GM21576 (cell line): ENCODE data around the gene PIK3CD.

Experiments
- ATAC-seq: cut with Tn5 transposase; IDR thresholded peaks from one replicate; pipeline ENCODE4 v1.9.1; 2021; ENCODE audit warnings: mild to moderate bottlenecking, moderate library complexity; ENCODE audit not compliant: unreplicated experiment

PIK3CD gene

DNA sequence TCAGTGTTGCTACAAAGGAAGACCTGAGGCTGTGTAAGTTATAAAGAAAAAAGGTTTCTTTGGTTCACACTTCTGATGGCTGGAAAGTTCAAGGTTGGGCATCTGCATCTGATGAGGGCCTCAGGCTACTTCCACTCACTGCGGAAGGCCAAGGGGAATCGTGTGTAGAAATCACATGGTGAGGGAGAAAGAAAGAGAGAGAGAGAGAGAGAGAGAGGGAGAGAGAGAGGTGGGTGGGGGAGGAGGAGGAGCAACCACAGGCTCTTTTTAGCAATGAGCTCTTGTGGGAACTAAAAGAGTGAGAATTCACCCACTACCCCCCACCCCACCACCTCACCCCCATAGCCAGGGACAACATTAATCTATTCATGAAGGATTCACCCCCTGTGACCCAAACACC, 112.4 kb downstream of the PIK3CD start:
- no peak for ATAC-seq

DNA sequence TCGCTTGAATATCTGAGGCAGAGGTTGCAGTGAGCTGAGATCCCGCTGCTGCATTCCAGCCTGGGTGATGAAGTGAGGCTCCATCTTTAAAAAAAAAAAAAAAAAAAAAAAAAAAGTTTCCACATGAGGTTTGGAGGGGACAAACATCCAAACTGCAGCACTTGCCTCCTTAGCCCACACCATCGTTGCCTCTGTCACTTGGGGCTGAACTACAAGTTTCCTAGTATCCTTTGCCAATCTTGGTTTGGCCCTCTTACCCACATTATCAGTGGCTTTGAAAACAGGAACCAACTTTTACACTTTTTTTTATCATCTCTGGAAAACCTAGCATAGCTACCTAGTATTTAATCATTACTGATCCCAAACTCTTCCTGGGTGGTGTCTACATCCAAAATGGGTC, 113.0 kb downstream of the PIK3CD start:
- ATAC-seq, result no peak

DNA sequence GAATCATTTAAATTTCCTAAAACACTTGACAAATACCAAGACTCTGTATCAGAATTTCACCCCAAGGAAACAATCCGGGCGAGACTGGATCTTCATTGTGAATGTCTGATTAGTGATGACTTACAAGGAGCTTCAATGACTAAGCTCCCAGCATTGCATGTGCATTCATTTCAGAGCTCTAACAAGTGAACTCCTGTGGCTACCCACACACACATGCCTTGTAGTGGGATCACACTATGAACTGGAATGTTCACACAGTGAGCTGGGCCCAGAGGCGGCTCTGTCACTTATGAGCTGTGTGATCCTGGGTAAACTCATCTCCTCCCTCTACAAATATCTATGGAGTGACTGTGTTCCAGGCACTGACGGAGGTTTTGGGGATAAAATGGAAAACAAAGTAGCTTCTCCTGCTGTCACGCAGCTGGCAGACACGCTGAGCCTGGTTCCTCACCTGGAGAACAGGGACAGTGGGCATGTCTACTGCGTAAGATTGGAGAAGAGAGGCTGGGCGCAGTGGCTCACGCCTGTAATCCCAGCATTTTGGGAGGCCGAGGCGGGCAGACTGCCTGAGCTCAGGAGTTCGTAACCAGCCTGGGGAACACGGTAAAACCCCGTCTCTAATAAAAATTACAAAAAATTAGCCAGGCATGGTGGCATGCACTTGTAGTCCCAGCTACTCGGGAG, 115.4 kb downstream of the PIK3CD start:
- no peak for ATAC-seq

DNA sequence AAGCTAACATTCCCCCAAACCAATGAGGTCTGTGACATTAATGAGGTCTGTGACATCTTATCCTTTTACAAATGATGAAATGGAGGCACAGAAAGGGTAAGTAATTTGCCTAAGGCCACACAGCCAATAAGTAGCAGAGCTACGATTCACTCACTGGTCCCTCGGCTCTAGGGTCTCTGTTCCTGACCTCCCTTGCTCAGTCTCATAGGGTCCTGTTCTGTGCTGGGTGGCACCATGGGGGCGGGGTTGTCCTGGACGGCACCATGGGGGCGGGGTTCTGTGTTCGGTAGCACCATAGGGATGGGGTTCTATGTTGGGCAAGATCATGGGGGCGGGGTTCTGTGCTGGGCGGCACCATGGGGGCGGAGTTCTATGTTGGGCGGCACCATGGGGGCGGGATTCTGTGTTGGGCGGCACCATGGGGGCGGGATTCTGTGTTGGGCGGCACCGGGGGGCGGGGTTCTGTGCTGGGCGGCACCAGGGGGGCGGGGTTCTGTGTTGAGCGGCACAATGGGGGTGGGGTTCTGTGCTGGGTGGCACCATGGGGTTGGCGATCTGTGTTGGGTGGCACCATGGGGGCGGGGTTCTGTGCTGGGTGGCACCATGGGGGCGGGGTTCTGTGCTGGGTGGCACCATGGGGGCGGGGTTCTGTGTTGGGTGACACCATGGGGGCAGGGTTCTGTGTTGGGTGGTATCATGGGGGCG, 116.6 kb downstream of the PIK3CD start:
- no peak for ATAC-seq

DNA sequence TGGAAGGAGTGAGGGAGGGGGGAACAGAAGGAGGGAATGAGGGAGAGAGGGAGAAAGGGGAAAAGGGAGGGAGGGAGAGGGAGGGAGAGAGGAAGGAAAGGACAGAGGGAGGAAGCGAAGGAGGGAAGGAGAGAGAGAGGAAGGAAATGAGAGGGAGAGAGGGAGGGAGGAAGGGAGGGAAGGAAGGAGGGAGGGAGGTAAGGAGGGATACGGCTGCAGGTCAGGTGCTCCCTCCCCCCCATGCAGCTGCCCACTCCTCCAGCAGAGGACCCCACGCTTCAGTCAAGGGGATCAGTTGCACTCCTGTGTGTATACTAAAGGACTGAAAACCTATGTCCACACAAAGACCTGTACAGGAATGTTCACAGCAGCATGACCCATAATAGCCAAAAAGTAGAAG, 117.5 kb downstream of the PIK3CD start:
- ATAC-seq, result no peak

DNA sequence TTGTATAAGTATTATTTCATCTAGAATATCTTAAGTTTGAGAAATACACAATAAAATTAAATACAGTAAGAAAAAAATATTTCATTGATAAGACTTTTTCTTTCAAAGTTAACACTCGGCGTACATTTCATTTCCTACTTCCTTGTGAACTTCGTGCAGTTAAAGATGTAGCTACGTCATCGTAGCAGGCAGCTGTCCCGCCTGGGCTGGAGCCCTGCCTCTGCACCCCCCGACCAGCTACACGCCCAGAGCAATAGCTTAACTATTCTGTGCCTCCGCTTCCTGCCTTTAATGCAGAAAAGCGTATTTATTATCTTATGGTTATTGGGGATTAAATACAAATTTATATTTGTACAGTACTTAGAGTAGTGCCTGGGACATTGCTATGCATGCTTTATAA, 118.8 kb downstream of the PIK3CD start:
- ATAC-seq, result no peak

DNA sequence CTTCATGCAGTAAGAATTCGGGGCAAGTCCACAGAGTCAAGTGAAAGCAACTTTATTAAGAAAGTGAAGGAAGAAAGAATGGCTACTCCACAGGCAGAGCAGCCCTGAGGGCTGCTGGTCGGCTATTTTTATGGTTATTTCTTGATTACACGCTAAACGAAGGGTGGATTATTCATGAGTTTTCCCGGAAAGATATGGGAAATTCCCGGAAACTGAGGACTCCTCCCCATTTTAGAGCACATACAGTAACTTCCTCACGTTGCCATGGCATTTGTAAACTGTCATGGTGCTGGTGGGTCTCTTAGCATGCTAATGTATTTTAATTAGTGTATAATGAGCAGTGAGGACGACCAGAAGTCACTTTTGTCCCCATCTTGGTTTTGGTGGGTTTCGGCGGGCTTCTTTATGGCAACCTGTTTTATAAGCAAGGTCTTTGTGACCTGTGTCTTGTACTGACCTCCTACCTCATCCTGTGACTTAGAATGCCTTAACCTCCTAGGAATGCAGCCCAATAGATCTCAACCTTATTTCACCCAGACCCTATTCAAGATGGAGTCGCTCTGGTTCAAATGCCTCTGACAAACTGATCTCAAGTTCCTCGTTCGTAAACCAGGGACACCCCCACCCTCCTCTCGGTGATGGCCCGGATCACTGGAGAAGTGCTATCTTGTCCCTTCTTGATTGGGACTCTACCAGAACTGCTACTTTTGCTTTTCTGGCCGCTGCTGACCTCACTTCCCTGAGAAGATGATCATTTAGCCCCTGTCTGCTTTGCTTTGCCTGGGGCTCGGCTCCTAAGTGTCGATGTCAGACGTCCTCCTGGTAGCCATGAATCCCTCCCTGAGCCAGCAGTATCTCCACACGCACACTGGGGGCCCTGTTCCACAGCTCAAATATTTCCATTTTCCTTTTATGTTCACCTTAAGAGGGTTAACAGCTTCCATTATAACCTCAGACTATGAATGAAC, 123.5 kb downstream of the PIK3CD start:
- ATAC-seq, result no peak

DNA sequence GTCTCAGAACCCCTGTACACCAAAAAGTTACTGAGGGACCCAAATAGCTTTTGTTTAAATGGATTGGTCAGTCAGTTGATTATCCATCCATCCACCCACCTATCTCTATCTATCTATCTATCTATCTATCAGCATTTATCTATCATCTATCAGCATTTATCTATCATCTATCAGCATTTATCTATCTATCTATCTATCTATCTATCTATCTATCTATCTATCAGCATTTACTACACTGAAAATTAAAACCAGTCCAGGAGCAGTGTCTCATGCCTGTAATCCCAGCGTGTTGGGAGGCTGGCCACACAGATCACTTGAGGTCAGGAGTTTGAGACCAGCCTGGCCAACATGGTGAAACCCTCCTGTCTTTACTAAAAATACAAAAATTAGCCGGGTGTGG, 125.2 kb downstream of the PIK3CD start:
- ATAC-seq, result no peak
